ENCODE measurements around the gene PDIA6.
A peak's percentile ranks its signal among the peaks of the same experiment; 100 is the strongest.

PDIA6 gene

GRCh38 chr2:10842506-10842905, 29.9 kb upstream of the PDIA6 start:
- H3K4me3 ChIP-seq (ENCODE audit: low read depth, low read length) = no peak overlapping the region
- TF ChIP-seq, protein P1, sequence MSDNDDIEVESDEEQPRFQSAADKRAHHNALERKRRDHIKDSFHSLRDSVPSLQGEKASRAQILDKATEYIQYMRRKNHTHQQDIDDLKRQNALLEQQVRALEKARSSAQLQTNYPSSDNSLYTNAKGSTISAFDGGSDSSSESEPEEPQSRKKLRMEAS (IDR thresholded peaks at IDR 0.05; ENCODE audit: low read depth, low read length) = no peak
- DNase-seq (ENCODE audit: low read depth) = no peak

GRCh38 chr2:10841547-10842219, 29.1 kb upstream of the PDIA6 start:
- no peak overlapping the region for H3K4me3 ChIP-seq (ENCODE audit: low read depth, low read length)
- no peak for DNase-seq (ENCODE audit: low read depth)
- TF ChIP-seq, protein P2, sequence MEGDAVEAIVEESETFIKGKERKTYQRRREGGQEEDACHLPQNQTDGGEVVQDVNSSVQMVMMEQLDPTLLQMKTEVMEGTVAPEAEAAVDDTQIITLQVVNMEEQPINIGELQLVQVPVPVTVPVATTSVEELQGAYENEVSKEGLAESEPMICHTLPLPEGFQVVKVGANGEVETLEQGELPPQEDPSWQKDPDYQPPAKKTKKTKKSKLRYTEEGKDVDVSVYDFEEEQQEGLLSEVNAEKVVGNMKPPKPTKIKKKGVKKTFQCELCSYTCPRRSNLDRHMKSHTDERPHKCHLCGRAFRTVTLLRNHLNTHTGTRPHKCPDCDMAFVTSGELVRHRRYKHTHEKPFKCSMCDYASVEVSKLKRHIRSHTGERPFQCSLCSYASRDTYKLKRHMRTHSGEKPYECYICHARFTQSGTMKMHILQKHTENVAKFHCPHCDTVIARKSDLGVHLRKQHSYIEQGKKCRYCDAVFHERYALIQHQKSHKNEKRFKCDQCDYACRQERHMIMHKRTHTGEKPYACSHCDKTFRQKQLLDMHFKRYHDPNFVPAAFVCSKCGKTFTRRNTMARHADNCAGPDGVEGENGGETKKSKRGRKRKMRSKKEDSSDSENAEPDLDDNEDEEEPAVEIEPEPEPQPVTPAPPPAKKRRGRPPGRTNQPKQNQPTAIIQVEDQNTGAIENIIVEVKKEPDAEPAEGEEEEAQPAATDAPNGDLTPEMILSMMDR (IDR thresholded peaks at IDR 0.05; ENCODE audit: low read depth, low read length) = no peak
- no peak for TF ChIP-seq MYC (IDR thresholded peaks at IDR 0.05; ENCODE audit: low read depth, low read length)
- no peak for TF ChIP-seq POLR2A (IDR thresholded peaks at IDR 0.05; ENCODE audit: extremely low read depth, insufficient read length)
- TF ChIP-seq, protein P1 (IDR thresholded peaks at IDR 0.05; ENCODE audit: low read depth, low read length) = no peak

- DNase-seq (ENCODE audit: low read depth) = peak; percentile 43
- H3K4me3 ChIP-seq (ENCODE audit: low read depth, low read length) = no peak overlapping the region
- TF ChIP-seq MYC (IDR thresholded peaks at IDR 0.05; ENCODE audit: low read depth, low read length) (no peak), POLR2A (IDR thresholded peaks at IDR 0.05; ENCODE audit: extremely low read depth, insufficient read length) (no peak)
- TF ChIP-seq, protein P2 (IDR thresholded peaks at IDR 0.05; ENCODE audit: low read depth, low read length) = no peak
- TF ChIP-seq, protein P1 (IDR thresholded peaks at IDR 0.05; ENCODE audit: low read depth, low read length) = no peak
Observed at GRCh38 chr2:10839813-10840212, 27.2 kb upstream of the PDIA6 start.

DNA sequence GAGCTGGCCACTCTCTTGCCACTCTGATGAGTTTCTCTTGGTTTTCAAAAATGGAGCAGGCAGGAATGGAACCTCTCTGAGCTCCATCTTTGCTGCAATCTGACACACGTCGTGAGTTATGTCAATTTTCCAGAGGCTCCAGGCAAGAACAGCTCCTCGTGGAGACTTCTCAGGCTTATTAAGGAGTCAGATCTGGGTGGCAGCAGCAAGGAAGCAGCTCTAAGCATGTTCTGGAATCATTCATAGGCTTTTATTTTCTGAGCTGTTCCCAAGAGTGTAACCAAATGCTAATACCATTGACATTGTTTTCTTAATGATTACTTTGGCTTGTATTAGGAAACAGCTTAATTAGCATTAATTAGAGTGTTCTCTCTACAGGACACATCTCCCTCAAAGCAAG, 26.1 kb upstream of the PDIA6 start:
- H3K4me3 ChIP-seq (ENCODE audit: low read depth, low read length) = no peak overlapping the region
- DNase-seq (ENCODE audit: low read depth) = no peak
- TF ChIP-seq POLR2A (IDR thresholded peaks at IDR 0.05; ENCODE audit: extremely low read depth, insufficient read length) (no peak), MYC (IDR thresholded peaks at IDR 0.05; ENCODE audit: low read depth, low read length) (no peak)
- TF ChIP-seq, protein P2 (IDR thresholded peaks at IDR 0.05; ENCODE audit: low read depth, low read length) = no peak
- TF ChIP-seq, protein P1 (IDR thresholded peaks at IDR 0.05; ENCODE audit: low read depth, low read length) = no peak

DNA sequence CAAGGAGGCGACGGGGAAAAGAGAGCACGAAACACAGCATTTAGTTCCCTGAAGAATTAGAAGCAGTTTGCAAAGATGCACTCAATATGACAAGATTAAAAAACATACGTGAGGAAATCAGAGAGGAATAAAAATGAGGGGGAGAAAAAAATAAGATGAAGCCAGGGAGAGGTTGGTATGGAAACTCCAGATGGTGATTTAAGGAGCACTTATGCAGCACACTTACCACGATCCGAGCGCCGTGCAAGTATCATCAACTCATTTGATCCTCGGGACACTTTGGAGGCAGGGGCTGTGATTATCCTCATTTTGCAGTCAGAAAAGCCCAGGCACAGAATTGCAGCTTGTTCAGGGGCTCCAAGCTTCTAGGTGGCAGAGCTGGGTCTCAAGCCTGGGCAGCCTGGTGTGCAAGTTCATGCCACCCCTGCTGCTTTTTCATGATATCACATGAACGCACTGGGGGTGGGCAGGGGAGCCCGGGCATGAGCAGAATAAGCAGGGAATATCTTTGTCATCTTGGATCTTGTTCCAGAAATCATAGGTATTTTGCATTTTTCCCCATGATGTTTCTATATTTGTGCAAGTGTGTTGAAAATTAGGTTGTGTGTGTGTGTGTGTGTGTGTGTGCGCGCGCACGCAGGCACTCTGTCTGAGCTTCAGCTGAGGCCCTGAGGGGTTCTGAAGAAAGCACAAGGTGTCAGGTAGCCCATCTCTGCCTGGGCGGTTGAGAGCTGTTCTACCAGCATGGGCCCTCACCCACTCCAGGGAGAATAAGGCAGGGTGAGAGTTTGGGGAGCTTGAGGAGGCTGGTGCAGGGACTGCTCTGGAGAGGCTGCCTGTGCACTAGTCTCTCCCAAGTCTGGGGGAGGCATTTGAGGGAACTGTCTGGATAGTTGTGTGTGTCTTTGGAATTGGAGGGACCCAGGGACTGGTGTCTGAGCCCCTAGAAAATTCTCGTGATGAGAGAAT, 25.0 kb upstream of the PDIA6 start:
- H3K4me3 ChIP-seq (ENCODE audit: low read depth, low read length) = no peak overlapping the region
- TF ChIP-seq, protein P2 (IDR thresholded peaks at IDR 0.05; ENCODE audit: low read depth, low read length) = no peak
- TF ChIP-seq, protein P1 (IDR thresholded peaks at IDR 0.05; ENCODE audit: low read depth, low read length) = no peak
- TF ChIP-seq POLR2A (IDR thresholded peaks at IDR 0.05; ENCODE audit: extremely low read depth, insufficient read length) (no peak), MYC (IDR thresholded peaks at IDR 0.05; ENCODE audit: low read depth, low read length) (no peak)
- DNase-seq (ENCODE audit: low read depth) = no peak
